ENCODE results near the gene TFR2. TPM values are rescaled to one million over a fixed set of nuclear protein-coding genes. Genes with fewer than 3 reads are reported as not detected.
A peak's percentile ranks its signal among the peaks of the same experiment; 100 is the strongest.

The TFR2 gene
- total RNA-seq, 1 donor from 2014 or later: 1.7 TPM

DNA sequence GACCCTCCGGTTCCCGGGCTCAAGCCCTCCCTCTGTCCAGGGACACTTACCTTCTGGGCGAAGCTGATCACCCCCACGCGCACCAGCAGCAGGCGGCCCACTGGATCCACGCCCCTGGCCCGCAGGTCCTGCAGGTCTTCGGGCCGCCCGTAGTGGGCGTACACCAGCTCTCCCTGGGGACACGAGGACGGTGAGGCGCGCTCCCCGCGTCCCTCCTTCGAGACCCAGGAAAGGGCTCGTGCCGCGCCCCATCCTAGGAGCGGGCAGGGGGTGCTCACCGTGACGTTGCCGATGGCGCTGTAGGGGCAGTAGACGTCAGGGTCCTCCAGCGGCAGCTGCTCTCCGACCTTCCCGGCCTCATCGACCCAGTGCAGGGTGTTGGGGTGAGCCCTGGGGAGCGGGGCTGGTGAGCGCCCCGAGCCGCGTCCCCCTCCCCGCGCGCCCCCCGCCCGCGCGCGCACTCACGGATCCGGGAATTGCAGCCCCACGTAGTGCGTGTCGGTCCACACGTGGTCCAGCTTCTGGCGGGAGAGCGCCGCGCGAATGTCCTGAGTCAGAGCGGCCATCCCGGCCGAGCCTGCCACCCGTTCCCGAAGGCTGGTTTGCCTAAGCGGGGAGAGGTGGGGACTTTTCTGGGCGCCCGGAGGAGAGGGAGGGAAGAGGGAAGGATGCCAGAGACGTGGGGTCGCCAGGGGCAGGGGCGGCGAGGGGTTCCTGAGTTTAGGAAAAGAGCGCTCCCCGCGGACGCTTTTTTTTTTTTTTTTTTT lies 8.2 kb downstream of the TFR2 start:
- H3K27me3 Mint-ChIP-seq (ENCODE audit: low read depth): peaks cover 45% of the 10 kb centered on the region
- H3K4me1 Mint-ChIP-seq: peaks cover 7% of the 10 kb centered on the region
- peak overlapping the region; percentile 67 for H3K27ac Mint-ChIP-seq (ENCODE audit: unreplicated experiment)
- no peaks in the 10 kb centered on the region for H3K9me3 Mint-ChIP-seq
- TF ChIP-seq, protein P1, sequence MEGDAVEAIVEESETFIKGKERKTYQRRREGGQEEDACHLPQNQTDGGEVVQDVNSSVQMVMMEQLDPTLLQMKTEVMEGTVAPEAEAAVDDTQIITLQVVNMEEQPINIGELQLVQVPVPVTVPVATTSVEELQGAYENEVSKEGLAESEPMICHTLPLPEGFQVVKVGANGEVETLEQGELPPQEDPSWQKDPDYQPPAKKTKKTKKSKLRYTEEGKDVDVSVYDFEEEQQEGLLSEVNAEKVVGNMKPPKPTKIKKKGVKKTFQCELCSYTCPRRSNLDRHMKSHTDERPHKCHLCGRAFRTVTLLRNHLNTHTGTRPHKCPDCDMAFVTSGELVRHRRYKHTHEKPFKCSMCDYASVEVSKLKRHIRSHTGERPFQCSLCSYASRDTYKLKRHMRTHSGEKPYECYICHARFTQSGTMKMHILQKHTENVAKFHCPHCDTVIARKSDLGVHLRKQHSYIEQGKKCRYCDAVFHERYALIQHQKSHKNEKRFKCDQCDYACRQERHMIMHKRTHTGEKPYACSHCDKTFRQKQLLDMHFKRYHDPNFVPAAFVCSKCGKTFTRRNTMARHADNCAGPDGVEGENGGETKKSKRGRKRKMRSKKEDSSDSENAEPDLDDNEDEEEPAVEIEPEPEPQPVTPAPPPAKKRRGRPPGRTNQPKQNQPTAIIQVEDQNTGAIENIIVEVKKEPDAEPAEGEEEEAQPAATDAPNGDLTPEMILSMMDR (conservative IDR thresholded peaks at IDR 0.05): peak; percentile 58
- peak; percentile 41 for DNase-seq (ENCODE audit: low read depth, low spot score)
- H3K4me3 Mint-ChIP-seq: peak overlapping the region; percentile 76
- H3K36me3 Mint-ChIP-seq (ENCODE audit: low read depth): no peaks in the 10 kb centered on the region

DNA sequence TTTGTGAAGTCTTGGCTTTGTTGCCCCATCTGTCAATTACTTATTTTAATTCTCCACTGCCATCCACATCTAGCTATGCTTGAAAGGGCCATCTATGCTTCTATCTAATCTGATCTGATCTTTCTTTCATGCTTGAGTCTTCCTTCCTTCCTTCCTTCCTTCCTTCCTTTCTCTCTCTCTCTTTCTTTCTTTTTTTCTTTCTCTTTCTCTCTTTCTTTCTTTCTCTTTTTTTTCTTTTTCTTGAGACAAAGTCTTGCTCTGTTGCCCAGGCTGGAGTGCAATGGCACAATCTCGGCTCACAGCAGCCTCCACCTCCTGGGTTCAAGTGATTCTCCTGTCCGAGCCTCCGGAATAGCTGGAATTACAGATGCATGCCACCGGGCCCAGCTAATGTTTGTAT lies 11.3 kb downstream of the TFR2 start:
- peaks cover 32% of the 10 kb centered on the region for H3K27me3 Mint-ChIP-seq (ENCODE audit: low read depth)
- TF ChIP-seq, protein P1 (conservative IDR thresholded peaks at IDR 0.05): no peak
- no peak for DNase-seq (ENCODE audit: low read depth, low spot score)
- H3K36me3 Mint-ChIP-seq (ENCODE audit: low read depth): no peaks in the 10 kb centered on the region
- peaks cover 15% of the 10 kb centered on the region for H3K4me1 Mint-ChIP-seq
- H3K4me3 Mint-ChIP-seq: no peak overlapping the region
- no peak overlapping the region for H3K27ac Mint-ChIP-seq (ENCODE audit: unreplicated experiment)
- H3K9me3 Mint-ChIP-seq: no peaks in the 10 kb centered on the region

DNA sequence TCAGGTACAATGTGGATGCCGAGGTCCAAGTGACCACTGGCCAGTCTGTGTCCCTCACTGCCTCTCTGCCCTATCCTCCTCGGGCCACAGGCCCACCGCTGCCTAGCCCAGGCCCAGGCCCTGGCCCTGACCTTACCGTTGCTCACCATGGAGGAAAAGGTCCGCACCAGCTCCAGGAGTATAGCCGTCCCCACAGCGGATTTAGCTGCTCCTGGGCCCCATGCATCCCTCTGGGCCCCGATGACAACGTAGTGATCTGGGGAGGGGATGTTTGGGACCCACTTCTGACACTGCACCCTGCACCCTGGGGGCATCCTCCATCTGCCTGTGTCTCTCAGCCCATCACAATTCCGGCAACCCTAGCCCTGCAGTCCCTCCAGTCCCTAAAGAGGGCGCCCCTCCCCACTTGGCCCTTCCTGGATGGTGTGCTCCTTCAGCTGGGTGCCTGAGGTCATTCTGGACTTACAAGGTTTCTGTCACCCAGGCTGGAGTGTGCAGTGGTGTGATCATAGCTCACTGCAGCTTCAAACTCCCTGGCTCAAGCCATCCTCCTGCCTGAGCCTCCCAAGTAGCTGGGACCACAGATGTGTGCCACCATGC lies 12.1 kb downstream of the TFR2 start:
- no peaks in the 10 kb centered on the region for H3K36me3 Mint-ChIP-seq (ENCODE audit: low read depth)
- DNase-seq (ENCODE audit: low read depth, low spot score): peak; percentile 53
- H3K4me3 Mint-ChIP-seq: peak overlapping the region; percentile 16
- TF ChIP-seq, protein P1 (conservative IDR thresholded peaks at IDR 0.05): peak; percentile 50
- H3K4me1 Mint-ChIP-seq: peaks cover 15% of the 10 kb centered on the region
- H3K27me3 Mint-ChIP-seq (ENCODE audit: low read depth): peaks cover 24% of the 10 kb centered on the region
- no peaks in the 10 kb centered on the region for H3K9me3 Mint-ChIP-seq
- no peak overlapping the region for H3K27ac Mint-ChIP-seq (ENCODE audit: unreplicated experiment)

DNA sequence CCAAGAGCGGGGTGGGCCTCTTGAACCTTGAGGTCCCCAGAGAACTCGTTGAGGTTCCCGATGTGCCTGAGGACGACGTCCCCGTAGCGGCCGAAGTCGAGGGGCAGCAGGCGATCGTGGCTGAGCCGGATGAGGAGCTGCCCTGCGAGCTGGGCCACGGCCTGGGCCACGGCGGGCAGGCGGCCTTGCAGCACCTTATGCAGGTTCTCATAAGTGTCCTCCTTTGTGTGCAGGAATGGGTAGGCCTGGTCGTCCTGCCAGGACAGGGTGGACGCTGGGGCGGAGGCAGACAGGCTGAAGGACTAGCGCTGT lies 14.2 kb downstream of the TFR2 start:
- Mint-ChIP-seq H3K4me3 (no peak overlapping the region), H3K9me3 (no peaks in the 10 kb centered on the region), H3K27ac (ENCODE audit: unreplicated experiment) (no peak overlapping the region), H3K4me1 (peaks cover 8% of the 10 kb centered on the region), H3K36me3 (ENCODE audit: low read depth) (peaks cover 2% of the 10 kb centered on the region), H3K27me3 (ENCODE audit: low read depth) (peaks cover 5% of the 10 kb centered on the region)
- DNase-seq (ENCODE audit: low read depth, low spot score): no peak
- TF ChIP-seq, protein P1 (conservative IDR thresholded peaks at IDR 0.05): no peak

DNA sequence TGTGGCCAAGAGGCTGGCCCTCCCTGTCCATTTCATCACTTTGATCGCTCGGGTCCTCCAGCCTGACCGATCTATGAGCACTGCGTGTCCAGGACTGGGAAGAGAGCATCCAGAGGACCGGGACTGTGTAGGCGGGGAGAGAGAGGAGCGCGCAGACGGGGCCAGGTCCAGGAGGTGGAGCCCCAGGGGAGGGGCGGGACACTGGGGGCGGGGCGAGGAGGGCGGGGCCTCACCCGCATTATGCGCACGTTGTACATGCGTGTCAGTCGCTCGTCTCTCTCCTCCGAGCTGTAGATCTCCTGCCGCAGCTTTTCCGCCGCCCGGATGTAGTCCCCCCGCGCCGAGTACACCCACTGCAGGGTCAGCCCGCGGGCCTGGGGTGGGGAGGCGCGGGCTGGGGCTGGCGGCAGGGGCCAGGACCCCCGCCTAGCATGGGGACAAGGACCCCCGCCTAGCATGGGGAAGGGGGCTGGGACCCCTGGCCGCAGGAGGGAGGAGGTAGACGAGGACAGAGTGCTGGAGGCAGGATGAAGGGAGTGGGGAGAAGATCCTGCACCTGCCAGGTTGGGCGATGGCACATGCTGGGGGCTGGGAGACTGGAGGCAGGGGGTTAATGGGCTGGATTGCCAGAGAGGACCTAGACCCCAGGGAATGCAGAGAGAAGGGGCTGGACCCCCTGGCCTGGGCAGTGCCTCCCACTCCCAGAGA lies 14.7 kb downstream of the TFR2 start:
- H3K9me3 Mint-ChIP-seq: no peaks in the 10 kb centered on the region
- peaks cover 2% of the 10 kb centered on the region for H3K36me3 Mint-ChIP-seq (ENCODE audit: low read depth)
- TF ChIP-seq, protein P1 (conservative IDR thresholded peaks at IDR 0.05): no peak

More for the DNA sequence above, 14.7 kb downstream of the TFR2 start:
- Mint-ChIP-seq H3K27me3 (ENCODE audit: low read depth) (peaks cover 1% of the 10 kb centered on the region), H3K4me3 (peak overlapping the region; percentile 31), H3K4me1 (peaks cover 8% of the 10 kb centered on the region), H3K27ac (ENCODE audit: unreplicated experiment) (no peak overlapping the region)
- DNase-seq (ENCODE audit: low read depth, low spot score): peak; percentile 72
